Measurements from ENCODE around the gene CCDC158. TPM values are rescaled to one million over a fixed set of nuclear protein-coding genes. Genes with fewer than 3 reads are reported as not detected.

CCDC158 gene
- total and polyA plus RNA-seq, 7 donors, result 0.17 to 0.32 (median 0.17) TPM; not detected in 4

DNA sequence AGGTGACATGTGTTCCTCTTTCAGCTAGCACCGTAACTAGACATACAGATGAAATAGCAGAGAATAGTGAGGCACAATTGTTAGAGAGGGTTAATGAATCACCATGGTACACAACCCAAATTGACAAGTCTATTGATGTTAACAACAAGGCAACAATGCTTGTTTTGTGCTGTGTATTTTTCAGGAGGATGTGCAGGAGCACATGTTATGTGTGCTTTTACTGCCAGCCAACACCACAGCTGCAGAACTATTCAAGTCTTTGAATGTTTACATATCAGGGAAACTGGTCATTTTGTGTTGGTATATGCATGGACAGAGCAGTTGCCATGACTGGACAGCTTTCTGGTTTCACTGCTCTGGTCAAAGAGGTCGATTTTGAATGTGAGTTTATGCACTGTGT lies 81.6 kb downstream of the CCDC158 start:
- H3K4me1 ChIP-seq, result peaks cover 17% of the 10 kb centered on the region
- WGBS, 3 donors, result 54 to 61% (median 55%) methylated on average over 2 of the region's 2 CpGs
- intact Hi-C loops (cut with DNase I), result no loop called here
- H3K36me3 ChIP-seq (ENCODE audit: insufficient read depth in 1 of 2, low read depth in 1 of 2), result no peaks in the 10 kb centered on the region
- no peak for TF ChIP-seq CTCF (IDR thresholded peaks at IDR 0.05)
- H3K27me3 ChIP-seq (ENCODE audit: insufficient read depth in 3 of 3, low read length in 2 of 3), result no peaks in the 10 kb centered on the region
- H3K27ac ChIP-seq, result no peak overlapping the region
- H3K9me3 ChIP-seq, result no peaks in the 10 kb centered on the region
- DNase-seq (no peak), ATAC-seq (no peak)
- no peak overlapping the region for H3K4me3 ChIP-seq

DNA sequence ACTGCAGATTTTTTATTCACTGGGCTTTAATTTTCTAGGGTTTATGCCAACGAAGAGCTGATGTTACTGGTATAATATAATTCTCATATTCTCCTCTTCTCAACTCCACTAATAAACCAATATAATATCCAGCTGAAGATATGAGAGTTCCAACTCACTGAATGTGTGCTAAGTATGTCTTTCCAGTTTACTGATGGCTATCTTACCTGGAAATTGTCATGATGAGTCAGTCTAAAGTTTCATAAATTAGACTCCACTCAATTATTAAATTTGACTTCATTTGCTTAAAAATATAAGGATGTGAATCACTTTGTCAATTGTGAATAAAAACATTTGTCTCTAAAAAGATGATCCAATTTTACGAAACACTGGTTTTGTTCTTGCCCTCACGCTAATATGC lies 86.1 kb downstream of the CCDC158 start:
- Histone ChIP-seq H3K4me3 (no peak overlapping the region), H3K9me3 (no peaks in the 10 kb centered on the region), H3K36me3 (ENCODE audit: insufficient read depth in 1 of 2, low read depth in 1 of 2) (no peaks in the 10 kb centered on the region), H3K4me1 (no peaks in the 10 kb centered on the region), H3K27ac (no peak overlapping the region), H3K27me3 (ENCODE audit: insufficient read depth in 3 of 3, low read length in 2 of 3) (no peaks in the 10 kb centered on the region)
- TF ChIP-seq CTCF (IDR thresholded peaks at IDR 0.05), result no peak
- DNase-seq (no peak), ATAC-seq (no peak)
- WGBS, 3 donors, result 65 to 74% (median 73%) methylated on average over 3 of the region's 3 CpGs
- intact Hi-C loops (cut with DNase I), result no loop called here

- Histone ChIP-seq H3K4me1 (no peaks in the 10 kb centered on the region), H3K9me3 (peaks cover 17% of the 10 kb centered on the region), H3K36me3 (ENCODE audit: insufficient read depth in 1 of 2, low read depth in 1 of 2) (no peaks in the 10 kb centered on the region), H3K4me3 (no peak overlapping the region), H3K27ac (no peak overlapping the region), H3K27me3 (ENCODE audit: insufficient read depth in 3 of 3, low read length in 2 of 3) (no peaks in the 10 kb centered on the region)
- DNase-seq (no peak), ATAC-seq (no peak)
- intact Hi-C loops (cut with DNase I), result no loop called here
- no peak for TF ChIP-seq CTCF (IDR thresholded peaks at IDR 0.05)
Measured at GRCh38 chr4:76326515-76326914, 94.4 kb downstream of the CCDC158 start.

DNA sequence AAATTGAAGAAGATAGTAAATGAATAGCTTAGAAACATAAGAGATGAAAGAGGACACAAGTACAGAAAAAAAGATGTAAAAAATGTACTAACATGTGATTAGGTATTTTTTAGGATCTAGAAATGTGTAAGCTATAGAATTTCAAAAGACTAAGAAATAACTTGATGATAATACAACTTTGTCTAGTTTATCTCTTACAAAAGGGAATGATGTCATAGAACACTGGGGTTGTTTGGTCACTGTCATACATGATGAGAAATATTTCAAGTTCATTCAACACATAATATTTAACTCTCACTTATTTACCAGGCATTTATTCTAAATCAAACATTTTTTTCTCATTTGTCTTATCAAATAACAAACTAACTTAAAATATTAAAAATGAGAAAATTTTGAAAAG lies 95.9 kb downstream of the CCDC158 start:
- Histone ChIP-seq H3K4me1 (no peaks in the 10 kb centered on the region), H3K27ac (no peak overlapping the region), H3K4me3 (no peak overlapping the region), H3K27me3 (ENCODE audit: insufficient read depth in 3 of 3, low read length in 2 of 3) (no peaks in the 10 kb centered on the region), H3K36me3 (ENCODE audit: insufficient read depth in 1 of 2, low read depth in 1 of 2) (no peaks in the 10 kb centered on the region), H3K9me3 (peaks cover 27% of the 10 kb centered on the region)
- intact Hi-C loops (cut with DNase I), result no loop called here
- TF ChIP-seq CTCF (IDR thresholded peaks at IDR 0.05), result no peak
- no peak for DNase-seq
- ATAC-seq, result no peak

GRCh38 chr4:76322236-76322635 lies 98.7 kb downstream of the CCDC158 start:
- DNase-seq, result no peak
- H3K27me3 ChIP-seq (ENCODE audit: insufficient read depth in 3 of 3, low read length in 2 of 3), result no peaks in the 10 kb centered on the region
- H3K27ac ChIP-seq, result no peak overlapping the region
- H3K36me3 ChIP-seq (ENCODE audit: insufficient read depth in 1 of 2, low read depth in 1 of 2), result no peaks in the 10 kb centered on the region
- intact Hi-C loops (cut with DNase I), result no loop called here
- no peak for ATAC-seq
- no peak for TF ChIP-seq CTCF (IDR thresholded peaks at IDR 0.05)
- 73 to 84% (median 80%) methylated on average over 3 of the region's 3 CpGs for WGBS, 3 donors
- peaks cover 27% of the 10 kb centered on the region for H3K9me3 ChIP-seq
- H3K4me3 ChIP-seq, result no peak overlapping the region
- H3K4me1 ChIP-seq, result no peaks in the 10 kb centered on the region

All from psoas muscle (tissue), 8 donors.